Measurements from ENCODE around the gene BRINP3.

- no peak for TF ChIP-seq RAD21 (conservative IDR thresholded peaks at IDR 0.05 in 1 of 2, IDR thresholded peaks at IDR 0.05 in 1 of 2)
- TF ChIP-seq, protein P1, sequence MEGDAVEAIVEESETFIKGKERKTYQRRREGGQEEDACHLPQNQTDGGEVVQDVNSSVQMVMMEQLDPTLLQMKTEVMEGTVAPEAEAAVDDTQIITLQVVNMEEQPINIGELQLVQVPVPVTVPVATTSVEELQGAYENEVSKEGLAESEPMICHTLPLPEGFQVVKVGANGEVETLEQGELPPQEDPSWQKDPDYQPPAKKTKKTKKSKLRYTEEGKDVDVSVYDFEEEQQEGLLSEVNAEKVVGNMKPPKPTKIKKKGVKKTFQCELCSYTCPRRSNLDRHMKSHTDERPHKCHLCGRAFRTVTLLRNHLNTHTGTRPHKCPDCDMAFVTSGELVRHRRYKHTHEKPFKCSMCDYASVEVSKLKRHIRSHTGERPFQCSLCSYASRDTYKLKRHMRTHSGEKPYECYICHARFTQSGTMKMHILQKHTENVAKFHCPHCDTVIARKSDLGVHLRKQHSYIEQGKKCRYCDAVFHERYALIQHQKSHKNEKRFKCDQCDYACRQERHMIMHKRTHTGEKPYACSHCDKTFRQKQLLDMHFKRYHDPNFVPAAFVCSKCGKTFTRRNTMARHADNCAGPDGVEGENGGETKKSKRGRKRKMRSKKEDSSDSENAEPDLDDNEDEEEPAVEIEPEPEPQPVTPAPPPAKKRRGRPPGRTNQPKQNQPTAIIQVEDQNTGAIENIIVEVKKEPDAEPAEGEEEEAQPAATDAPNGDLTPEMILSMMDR (IDR thresholded peaks at IDR 0.05): no peak
- TF ChIP-seq, protein P2, sequence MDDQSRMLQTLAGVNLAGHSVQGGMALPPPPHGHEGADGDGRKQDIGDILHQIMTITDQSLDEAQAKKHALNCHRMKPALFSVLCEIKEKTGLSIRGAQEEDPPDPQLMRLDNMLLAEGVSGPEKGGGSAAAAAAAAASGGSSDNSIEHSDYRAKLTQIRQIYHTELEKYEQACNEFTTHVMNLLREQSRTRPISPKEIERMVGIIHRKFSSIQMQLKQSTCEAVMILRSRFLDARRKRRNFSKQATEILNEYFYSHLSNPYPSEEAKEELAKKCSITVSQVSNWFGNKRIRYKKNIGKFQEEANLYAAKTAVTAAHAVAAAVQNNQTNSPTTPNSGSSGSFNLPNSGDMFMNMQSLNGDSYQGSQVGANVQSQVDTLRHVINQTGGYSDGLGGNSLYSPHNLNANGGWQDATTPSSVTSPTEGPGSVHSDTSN (IDR thresholded peaks at IDR 0.05): no peak
- TF ChIP-seq SMC3 (IDR thresholded peaks at IDR 0.05): no peak
- no peak for TF ChIP-seq RFX5 (IDR thresholded peaks at IDR 0.05)
- no peak for TF ChIP-seq POLR2A (IDR thresholded peaks at IDR 0.05; ENCODE audit: low read length)
- TF ChIP-seq MAZ (IDR thresholded peaks at IDR 0.05; ENCODE audit: borderline replicate concordance, low read depth, low read length): no peak
- no peak for TF ChIP-seq REST (IDR thresholded peaks at IDR 0.05)
- TF ChIP-seq HDAC2 (IDR thresholded peaks at IDR 0.05): no peak
- TF ChIP-seq, protein P3, sequence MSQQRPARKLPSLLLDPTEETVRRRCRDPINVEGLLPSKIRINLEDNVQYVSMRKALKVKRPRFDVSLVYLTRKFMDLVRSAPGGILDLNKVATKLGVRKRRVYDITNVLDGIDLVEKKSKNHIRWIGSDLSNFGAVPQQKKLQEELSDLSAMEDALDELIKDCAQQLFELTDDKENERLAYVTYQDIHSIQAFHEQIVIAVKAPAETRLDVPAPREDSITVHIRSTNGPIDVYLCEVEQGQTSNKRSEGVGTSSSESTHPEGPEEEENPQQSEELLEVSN (IDR thresholded peaks at IDR 0.05; ENCODE audit: borderline replicate concordance, low read depth): no peak
- TF ChIP-seq CHD2 (IDR thresholded peaks at IDR 0.05; ENCODE audit: low read length, partially characterized antibody): no peak
Measured at GRCh38 chr1:190274721-190275120, 202.9 kb downstream of the BRINP3 start.
